Measurements from ENCODE around the gene SIVA1.

SIVA1 gene

GRCh38 chr14:104768437-104769323, 15.7 kb downstream of the SIVA1 start (continued):
- TF ChIP-seq REST (tag by site-specific recombination; IDR thresholded peaks at IDR 0.05) (peak; percentile 43; the same call in 1 of the 2 replicates), KLF1 (tag by site-specific recombination; IDR thresholded peaks at IDR 0.05) (peak; percentile 72), BCL11B (tag by site-specific recombination; IDR thresholded peaks at IDR 0.05; ENCODE audit: low read depth) (no peak), ZBTB8A (tag by site-specific recombination; IDR thresholded peaks at IDR 0.05) (no peak), ZNF654 (tag by site-specific recombination; IDR thresholded peaks at IDR 0.05; ENCODE audit: low read depth) (peak; percentile 70), MEIS1 (CRISPR knock-in tag; IDR thresholded peaks at IDR 0.05; ENCODE audit: borderline replicate concordance) (no peak), ZNF792 (tag by site-specific recombination; IDR thresholded peaks at IDR 0.05) (no peak), KLF16 (tag by site-specific recombination; IDR thresholded peaks at IDR 0.05) (peak; percentile 24; the same call in 1 of the 2 replicates), SP3 (tag by site-specific recombination; IDR thresholded peaks at IDR 0.05) (peak; percentile 88), INSM2 (tag by site-specific recombination; IDR thresholded peaks at IDR 0.05) (0 out of 2 replicates have a peak, but pooled peaks have one; percentile 26), ZBTB17 (tag by site-specific recombination; IDR thresholded peaks at IDR 0.05) (peak; percentile 84), ZFHX2 (tag by site-specific recombination; conservative IDR thresholded peaks at IDR 0.05) (peak; percentile 69), ZXDB (tag by site-specific recombination; IDR thresholded peaks at IDR 0.05) (no peak), ZNF530 (tag by site-specific recombination; IDR thresholded peaks at IDR 0.05; ENCODE audit: low read depth) (no peak), ZNF707 (tag by site-specific recombination; IDR thresholded peaks at IDR 0.05) (no peak), PRDM10 (tag by site-specific recombination; IDR thresholded peaks at IDR 0.05) (peak; percentile 57), ZBTB20 (tag by site-specific recombination; IDR thresholded peaks at IDR 0.05) (no peak), MYNN (tag by site-specific recombination; IDR thresholded peaks at IDR 0.05; ENCODE audit: borderline replicate concordance) (no peak)
